AG04450 (cell line): ENCODE data around the gene ONECUT1. TPM values are rescaled to one million over a fixed set of nuclear protein-coding genes. Genes with fewer than 3 reads are reported as not detected.

Experiments
- CTCF ChIA-PET: fragments of 300-600, 350-600 bp; formaldehyde crosslinking; extraction: SDS; loops from one replicate; lab custom pipeline; 2022; ENCODE audit warnings: antibody characterized with exemption, inconsistent platforms; lab: Charles Lee
- POLR2A ChIA-PET: fragments of 350-600 bp; formaldehyde crosslinking; extraction: SDS; loops from one replicate; lab custom pipeline; 2021; ENCODE audit warnings: antibody characterized with exemption, inconsistent platforms; lab: Yijun Ruan, JAX
- DNase-seq: peaks from one replicate; pipeline ENCODE4 v3.0.0-alpha.2; 2011; ENCODE audit warnings: low read depth, low spot score
- H3K27ac ChIP-seq: one replicate; pipeline ENCODE4 v1.5.1; 2012; ENCODE audit warnings: low read depth, low read length, control low read depth
- H3K27me3 ChIP-seq: one replicate; pipeline ENCODE4 v1.6.0; 2012; ENCODE audit warnings: low read length; ENCODE audit not compliant: control insufficient read depth, insufficient read depth
- H3K4me3 ChIP-seq: 2 replicates; pipeline ENCODE4 v1.5.1; 2011; ENCODE audit warnings: mild to moderate bottlenecking, low read depth, low read length, control low read depth
- H3K9me3 ChIP-seq: 2 replicates; pipeline ENCODE4 v1.5.1; 2012; ENCODE audit warnings: low read length; ENCODE audit not compliant: control insufficient read depth, insufficient read depth
- polyA plus RNA-seq: library from polyadenylated mRNA; depleted of rRNA; stranded (reverse); fragments of >200 nt; gene quantifications from 2 replicates; pipeline ENCODE4 v1.2.3, GENCODE V29; 2011
- TF ChIP-seq, protein P1 (sequence below): IDR thresholded peaks from 2 replicates; pipeline ENCODE4 v1.5.1; 2011; ENCODE audit warnings: low read depth, low read length, control low read depth, inconsistent platforms

The ONECUT1 gene
- polyA plus RNA-seq, 1 experiment, result not detected

DNA sequence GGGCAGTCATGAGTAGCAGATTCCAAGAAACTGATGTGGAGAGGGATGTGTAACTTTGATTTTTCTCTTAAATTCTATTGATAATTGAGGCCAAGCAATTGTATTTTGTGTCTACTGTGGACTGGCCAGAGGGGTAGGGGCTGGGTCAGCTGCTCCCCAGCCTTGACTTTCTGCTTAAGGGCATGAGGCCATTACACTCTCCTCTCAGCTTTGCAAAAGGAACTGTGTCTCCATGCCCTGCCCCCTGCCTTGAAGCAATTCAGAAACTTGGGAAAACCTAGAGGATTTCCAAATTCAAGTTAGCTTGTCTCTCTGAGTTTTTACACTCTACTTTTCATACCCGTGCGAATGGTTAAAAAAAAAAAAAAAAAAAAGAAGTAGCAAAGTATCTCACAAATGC lies 38.6 kb downstream of the ONECUT1 start:
- Histone ChIP-seq H3K4me3 (no peak overlapping the region), H3K27me3 (no peaks in the 10 kb centered on the region), H3K27ac (no peak overlapping the region), H3K9me3 (no peaks in the 10 kb centered on the region)
- DNase-seq, result no peak
- POLR2A ChIA-PET, result no interaction called here
- TF ChIP-seq, protein P1, sequence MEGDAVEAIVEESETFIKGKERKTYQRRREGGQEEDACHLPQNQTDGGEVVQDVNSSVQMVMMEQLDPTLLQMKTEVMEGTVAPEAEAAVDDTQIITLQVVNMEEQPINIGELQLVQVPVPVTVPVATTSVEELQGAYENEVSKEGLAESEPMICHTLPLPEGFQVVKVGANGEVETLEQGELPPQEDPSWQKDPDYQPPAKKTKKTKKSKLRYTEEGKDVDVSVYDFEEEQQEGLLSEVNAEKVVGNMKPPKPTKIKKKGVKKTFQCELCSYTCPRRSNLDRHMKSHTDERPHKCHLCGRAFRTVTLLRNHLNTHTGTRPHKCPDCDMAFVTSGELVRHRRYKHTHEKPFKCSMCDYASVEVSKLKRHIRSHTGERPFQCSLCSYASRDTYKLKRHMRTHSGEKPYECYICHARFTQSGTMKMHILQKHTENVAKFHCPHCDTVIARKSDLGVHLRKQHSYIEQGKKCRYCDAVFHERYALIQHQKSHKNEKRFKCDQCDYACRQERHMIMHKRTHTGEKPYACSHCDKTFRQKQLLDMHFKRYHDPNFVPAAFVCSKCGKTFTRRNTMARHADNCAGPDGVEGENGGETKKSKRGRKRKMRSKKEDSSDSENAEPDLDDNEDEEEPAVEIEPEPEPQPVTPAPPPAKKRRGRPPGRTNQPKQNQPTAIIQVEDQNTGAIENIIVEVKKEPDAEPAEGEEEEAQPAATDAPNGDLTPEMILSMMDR, result no peak
- CTCF ChIA-PET, result interaction anchor here (0.9 to 1.7 kb wide), 2 partner anchors 29 to 30 kb away, joined by 3 to 4 read pairs; no protein-coding TSS in a partner anchor

DNA sequence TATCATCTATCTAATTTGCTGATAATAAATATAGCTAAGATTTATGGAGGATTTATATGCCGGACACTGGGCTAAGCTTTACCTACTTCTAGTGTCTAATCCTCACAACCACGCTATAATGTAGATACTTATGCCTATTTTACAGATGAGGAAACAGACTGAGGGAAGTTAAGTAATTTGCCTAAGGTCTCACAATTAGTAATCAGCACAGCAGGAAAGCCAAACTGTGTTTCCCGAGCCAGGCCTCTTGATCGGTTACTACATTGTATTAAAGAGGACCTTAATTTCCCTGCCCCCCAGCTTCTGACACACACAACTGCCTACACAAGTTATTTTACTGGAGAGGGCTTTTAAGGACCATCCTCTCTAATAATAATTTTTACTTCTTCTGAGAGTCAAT lies 40.9 kb downstream of the ONECUT1 start:
- no peak overlapping the region for H3K27ac ChIP-seq
- TF ChIP-seq, protein P1, result no peak
- H3K9me3 ChIP-seq, result no peaks in the 10 kb centered on the region
- no peak for DNase-seq
- H3K27me3 ChIP-seq, result no peaks in the 10 kb centered on the region
- ChIA-PET CTCF (no interaction called here), POLR2A (no interaction called here)
- H3K4me3 ChIP-seq, result no peak overlapping the region

DNA sequence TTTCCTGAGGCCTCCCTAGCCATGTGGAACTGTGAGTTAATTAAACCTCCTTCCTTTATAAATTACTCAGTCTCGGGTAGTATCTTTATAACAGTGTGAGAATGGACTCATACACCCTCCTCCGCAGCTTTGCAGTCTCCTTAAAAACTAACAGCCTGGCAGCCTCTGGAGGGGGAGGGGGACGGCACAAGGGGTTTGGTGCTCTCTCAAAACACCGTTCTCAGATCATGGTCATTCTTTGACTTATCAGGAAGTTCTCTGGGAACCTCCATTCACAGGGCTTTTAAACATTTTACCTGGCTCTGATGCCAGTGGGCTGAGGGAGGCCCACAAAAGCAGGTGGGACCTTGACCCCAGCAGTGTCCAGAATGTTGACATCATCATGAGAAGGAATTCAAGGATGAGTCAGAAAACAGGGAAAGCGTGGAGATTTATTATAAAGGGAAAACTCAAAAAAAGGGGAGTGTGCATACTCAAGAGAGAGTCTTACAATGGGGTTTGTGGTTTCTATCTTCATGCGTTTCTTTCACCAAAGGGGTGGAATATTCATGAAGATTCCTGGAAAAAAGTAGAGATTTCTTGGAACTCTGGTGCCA lies 43.9 kb downstream of the ONECUT1 start:
- no peaks in the 10 kb centered on the region for H3K27me3 ChIP-seq
- no peaks in the 10 kb centered on the region for H3K9me3 ChIP-seq
- TF ChIP-seq, protein P1, result no peak
- H3K4me3 ChIP-seq, result no peak overlapping the region
- no peak overlapping the region for H3K27ac ChIP-seq
- DNase-seq, result no peak
- POLR2A ChIA-PET, result no interaction called here
- CTCF ChIA-PET, result no interaction called here

DNA sequence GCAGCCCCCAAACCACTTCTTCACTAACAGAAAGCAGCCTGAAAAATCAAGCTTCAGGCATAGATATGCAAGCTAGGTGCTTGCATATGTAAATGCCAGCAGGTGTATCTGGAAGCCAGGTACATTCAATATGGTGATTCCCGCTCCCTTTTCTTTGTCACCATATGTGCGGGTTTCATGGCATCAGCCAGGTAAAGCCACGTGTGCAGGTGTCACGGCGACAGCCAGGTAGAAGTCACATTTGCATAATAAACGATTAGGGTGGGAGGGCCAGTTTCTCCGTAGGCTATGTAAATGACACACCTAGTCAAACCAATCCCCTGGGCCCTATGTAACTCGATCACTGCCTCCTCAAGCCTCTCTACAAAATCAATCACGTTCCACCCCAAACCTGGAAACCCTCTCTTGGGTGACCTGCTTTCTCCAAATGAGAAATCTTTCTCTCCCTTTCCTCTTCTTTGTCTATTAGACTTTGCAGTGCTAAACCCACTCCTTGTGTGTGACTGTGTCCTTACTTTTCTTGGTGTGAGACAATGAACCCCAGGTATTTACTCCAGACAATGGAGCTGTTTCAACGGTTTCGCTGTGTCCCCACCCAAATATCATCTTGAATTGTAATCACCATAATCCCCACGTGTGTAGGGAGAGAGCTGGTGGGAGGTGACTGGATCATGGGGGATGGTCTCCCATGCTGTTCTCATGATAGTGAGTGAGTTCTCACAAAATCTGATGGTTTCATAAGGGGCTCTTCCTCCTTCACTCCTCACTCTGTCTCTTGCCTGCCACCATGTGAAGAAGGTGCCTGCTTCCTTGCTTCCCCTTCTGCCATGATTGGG lies 44.6 kb downstream of the ONECUT1 start:
- Histone ChIP-seq H3K4me3 (no peak overlapping the region), H3K27me3 (no peaks in the 10 kb centered on the region), H3K27ac (no peak overlapping the region), H3K9me3 (no peaks in the 10 kb centered on the region)
- TF ChIP-seq, protein P1, result no peak
- ChIA-PET POLR2A (no interaction called here), CTCF (no interaction called here)
- DNase-seq, result no peak

DNA sequence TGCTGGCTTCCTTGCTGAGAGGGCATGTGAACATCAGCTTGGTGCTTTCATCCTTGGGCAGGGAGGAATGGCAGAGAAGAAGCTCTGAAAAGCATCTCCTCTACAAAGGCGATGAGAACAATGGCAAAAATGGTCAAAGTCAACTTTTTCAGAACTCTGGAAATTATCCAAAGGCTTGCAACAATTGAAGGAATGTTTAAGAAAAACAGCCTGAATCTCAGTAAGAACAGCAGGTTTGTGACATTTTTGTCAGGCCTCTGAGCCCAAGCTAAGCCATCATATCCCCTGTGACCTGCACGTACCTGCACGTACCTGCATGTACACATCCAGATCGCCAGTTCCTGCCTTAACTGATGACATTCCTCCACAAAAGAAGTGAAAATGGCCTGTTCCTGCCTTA lies 51.8 kb downstream of the ONECUT1 start:
- ChIA-PET CTCF (interaction anchor here (0.8 to 2.1 kb wide), 3 partner anchors 476 to 483 kb away, joined by 3 to 14 read pairs (median 4); no protein-coding TSS in a partner anchor), POLR2A (no interaction called here)
- TF ChIP-seq, protein P1, result no peak
- Histone ChIP-seq H3K27ac (no peak overlapping the region), H3K4me3 (no peak overlapping the region), H3K9me3 (no peaks in the 10 kb centered on the region; the same call in 1 of the 2 replicates), H3K27me3 (no peaks in the 10 kb centered on the region)
- no peak for DNase-seq
